ENCODE measurements around the gene CLMN. TPM values are rescaled to one million over a fixed set of nuclear protein-coding genes. Genes with fewer than 3 reads are reported as not detected.
A peak's percentile ranks its signal among the peaks of the same experiment; 100 is the strongest.

The CLMN gene
- polyA plus RNA-seq, 3 donors = 22.0 to 33.7 (median 23.2) TPM

- H3K27ac ChIP-seq (ENCODE audit: low read depth in 1 of 2, low read length in 2 of 2) = no peak overlapping the region
- Mint-ChIP-seq H3K9me3 (peaks cover 0 to 4% (median 0%) of the 10 kb centered on the region in 7 donors), H3K4me3 (no peak overlapping the region), H3K27ac (peak overlapping the region in 1 of 7 donors; percentile 51), H3K36me3 (peaks cover 0 to 1% of the 10 kb centered on the region in 2 donors), H3K4me1 (peaks cover 3% of the 10 kb centered on the region), H3K27me3 (ENCODE audit: low read depth in 3 of 3) (peaks cover 2 to 8% (median 3%) of the 10 kb centered on the region in 3 donors)
- no peaks in the 10 kb centered on the region for H3K36me3 ChIP-seq (replicated peaks in 1 of 2; ENCODE audit: control insufficient read depth in 1 of 2, insufficient read depth in 2 of 2, low read length in 2 of 2)
- H3K27me3 ChIP-seq (ENCODE audit: control insufficient read depth in 2 of 2, insufficient read depth in 2 of 2, low read length in 2 of 2) = no peaks in the 10 kb centered on the region
- peaks cover 74% of the 10 kb centered on the region for H4K20me1 ChIP-seq (ENCODE audit: insufficient read depth, low read length)
- intact Hi-C loops (cut with micrococcal nuclease) = no loop called here
- H3K9me3 ChIP-seq (replicated peaks in 1 of 2; ENCODE audit: control insufficient read depth in 1 of 2, insufficient read depth in 1 of 2, low read length in 2 of 2) = no peaks in the 10 kb centered on the region
- no peak overlapping the region for H3K4me3 ChIP-seq (replicated peaks in 1 of 3; ENCODE audit: low read depth in 2 of 3, low read length in 3 of 3)
- H3K79me2 ChIP-seq (ENCODE audit: insufficient read depth, low read length) = no peaks in the 10 kb centered on the region
- H2AFZ ChIP-seq (ENCODE audit: insufficient read depth, low read depth, low read length, poor library complexity, severe bottlenecking) = no peak overlapping the region
- no peak overlapping the region for H3K4me2 ChIP-seq (replicated peaks; ENCODE audit: extremely low read depth, low read length, poor library complexity, severe bottlenecking)
- H3K4me1 ChIP-seq (ENCODE audit: control insufficient read depth in 1 of 2, insufficient read depth in 2 of 2, low read length in 2 of 2) = no peaks in the 10 kb centered on the region
- DNase-seq = no peak
- H3K9ac ChIP-seq (ENCODE audit: insufficient read depth, low read length, poor library complexity, severe bottlenecking) = no peak overlapping the region
- TF ChIP-seq, protein P1, sequence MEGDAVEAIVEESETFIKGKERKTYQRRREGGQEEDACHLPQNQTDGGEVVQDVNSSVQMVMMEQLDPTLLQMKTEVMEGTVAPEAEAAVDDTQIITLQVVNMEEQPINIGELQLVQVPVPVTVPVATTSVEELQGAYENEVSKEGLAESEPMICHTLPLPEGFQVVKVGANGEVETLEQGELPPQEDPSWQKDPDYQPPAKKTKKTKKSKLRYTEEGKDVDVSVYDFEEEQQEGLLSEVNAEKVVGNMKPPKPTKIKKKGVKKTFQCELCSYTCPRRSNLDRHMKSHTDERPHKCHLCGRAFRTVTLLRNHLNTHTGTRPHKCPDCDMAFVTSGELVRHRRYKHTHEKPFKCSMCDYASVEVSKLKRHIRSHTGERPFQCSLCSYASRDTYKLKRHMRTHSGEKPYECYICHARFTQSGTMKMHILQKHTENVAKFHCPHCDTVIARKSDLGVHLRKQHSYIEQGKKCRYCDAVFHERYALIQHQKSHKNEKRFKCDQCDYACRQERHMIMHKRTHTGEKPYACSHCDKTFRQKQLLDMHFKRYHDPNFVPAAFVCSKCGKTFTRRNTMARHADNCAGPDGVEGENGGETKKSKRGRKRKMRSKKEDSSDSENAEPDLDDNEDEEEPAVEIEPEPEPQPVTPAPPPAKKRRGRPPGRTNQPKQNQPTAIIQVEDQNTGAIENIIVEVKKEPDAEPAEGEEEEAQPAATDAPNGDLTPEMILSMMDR (IDR thresholded peaks at IDR 0.05) = no peak
These were observed 72.8 kb downstream of the CLMN start for GRCh38 chr14:95246870-95247269.

DNA sequence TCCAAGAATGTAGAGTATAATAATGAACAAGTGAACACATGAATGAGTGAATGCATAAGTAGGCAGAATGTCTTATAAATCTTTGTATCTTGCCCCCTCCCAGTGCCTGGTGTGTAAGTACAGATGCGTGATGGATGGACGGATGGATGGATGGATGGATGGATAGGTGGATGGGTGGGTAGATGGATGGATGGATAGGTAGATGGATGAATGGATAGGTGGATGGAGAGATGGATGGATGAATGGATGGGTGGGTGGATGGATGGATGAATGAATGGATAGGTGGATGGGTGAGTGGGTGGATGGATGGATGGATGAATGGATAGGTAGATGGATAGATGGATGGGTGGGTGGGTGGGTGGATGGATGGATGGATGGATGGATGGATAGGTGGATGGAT lies 74.4 kb downstream of the CLMN start:
- no peaks in the 10 kb centered on the region for H3K9me3 ChIP-seq (replicated peaks in 1 of 2; ENCODE audit: control insufficient read depth in 1 of 2, insufficient read depth in 1 of 2, low read length in 2 of 2)
- peaks cover 0 to 4% (median 0%) of the 10 kb centered on the region in 7 donors for H3K9me3 Mint-ChIP-seq
- peaks cover 0 to 3% of the 10 kb centered on the region in 2 donors for H3K36me3 Mint-ChIP-seq
- H3K4me2 ChIP-seq (replicated peaks; ENCODE audit: extremely low read depth, low read length, poor library complexity, severe bottlenecking) = no peak overlapping the region
- peaks cover 2 to 8% (median 3%) of the 10 kb centered on the region in 3 donors for H3K27me3 Mint-ChIP-seq (ENCODE audit: low read depth in 3 of 3)
- H3K4me3 Mint-ChIP-seq = no peak overlapping the region
- H3K4me1 Mint-ChIP-seq = peaks cover 7% of the 10 kb centered on the region
- H3K27ac Mint-ChIP-seq = no peak overlapping the region
- H3K4me1 ChIP-seq (ENCODE audit: control insufficient read depth in 1 of 2, insufficient read depth in 2 of 2, low read length in 2 of 2) = peaks cover 0 to 2% of the 10 kb centered on the region in 2 donors
- no peaks in the 10 kb centered on the region for H3K27me3 ChIP-seq (ENCODE audit: control insufficient read depth in 2 of 2, insufficient read depth in 2 of 2, low read length in 2 of 2)
- 100% methylated on average over 2 of the region's 2 CpGs for WGBS (ENCODE audit: insufficient coverage)
- no peak for DNase-seq
- no peaks in the 10 kb centered on the region for H3K36me3 ChIP-seq (replicated peaks in 1 of 2; ENCODE audit: control insufficient read depth in 1 of 2, insufficient read depth in 2 of 2, low read length in 2 of 2)
- TF ChIP-seq, protein P1 (IDR thresholded peaks at IDR 0.05) = no peak
- no peak overlapping the region for H3K27ac ChIP-seq (ENCODE audit: low read depth in 1 of 2, low read length in 2 of 2)
- peaks cover 78% of the 10 kb centered on the region for H4K20me1 ChIP-seq (ENCODE audit: insufficient read depth, low read length)
- H2AFZ ChIP-seq (ENCODE audit: insufficient read depth, low read depth, low read length, poor library complexity, severe bottlenecking) = no peak overlapping the region
- no peak overlapping the region for H3K4me3 ChIP-seq (replicated peaks in 1 of 3; ENCODE audit: low read depth in 2 of 3, low read length in 3 of 3)
- H3K79me2 ChIP-seq (ENCODE audit: insufficient read depth, low read length) = no peaks in the 10 kb centered on the region
- intact Hi-C loops (cut with micrococcal nuclease) = no loop called here
- H3K9ac ChIP-seq (ENCODE audit: insufficient read depth, low read length, poor library complexity, severe bottlenecking) = no peak overlapping the region
